Skeletal muscle tissue (tissue), 4 donors: ENCODE results near the gene MEOX1. TPM values are rescaled to one million over a fixed set of nuclear protein-coding genes. Genes with fewer than 3 reads are reported as not detected.

ENCODE experiments used
- H3K27ac ChIP-seq: one replicate; pipeline ENCODE4 v1.7.0; 2013; ENCODE audit warnings: mild to moderate bottlenecking, low read depth, low read length, inconsistent platforms
- H3K27me3 ChIP-seq, 3 donors: one replicate each; pipeline ENCODE4 v1.7.0; 2013; ENCODE audit warnings: low read length in 3 of 3; ENCODE audit not compliant: control insufficient read depth in 3 of 3, insufficient read depth in 3 of 3
- H3K36me3 ChIP-seq, 3 donors: one replicate each; pipeline ENCODE4 v1.7.0; 2013; ENCODE audit warnings: low read length in 3 of 3; ENCODE audit not compliant: control insufficient read depth in 3 of 3, insufficient read depth in 3 of 3
- H3K4me1 ChIP-seq, 3 donors: one replicate each; pipeline ENCODE4 v1.7.0; 2013; ENCODE audit warnings: low read length in 3 of 3, mild to moderate bottlenecking in 3 of 3; ENCODE audit not compliant: control insufficient read depth in 3 of 3, insufficient read depth in 3 of 3
- H3K4me3 ChIP-seq, 3 donors: one replicate each; pipeline ENCODE4 v1.7.0; 2013; ENCODE audit warnings: low read length in 3 of 3
- H3K9ac ChIP-seq, 3 donors: one replicate each; pipeline ENCODE4 v1.7.0; 2013; ENCODE audit warnings: low read length in 3 of 3, mild to moderate bottlenecking in 3 of 3, moderate library complexity in 2 of 3, low read depth in 1 of 3
- H3K9me3 ChIP-seq, 3 donors: one replicate each; pipeline ENCODE4 v1.7.0; 2013; ENCODE audit warnings: low read length in 3 of 3; ENCODE audit not compliant: control insufficient read depth in 3 of 3
- total RNA-seq: library from RNA; depleted of rRNA; stranded (reverse); fragments of >200 nt; gene quantifications from one replicate; pipeline ENCODE4 v1.2.3, GENCODE V29; 2014
- donor health status: Osteomylitis.

The MEOX1 gene
- total RNA-seq, 1 donor from 2014 or later: 12.5 TPM

GRCh38 chr17:43615330-43616028 lies 46.2 kb downstream of the MEOX1 start:
- Histone ChIP-seq H3K27ac (no peak overlapping the region), H3K36me3 (no peaks in the 10 kb centered on the region), H3K4me3 (no peak overlapping the region), H3K9ac (no peak overlapping the region), H3K9me3 (peaks cover 0 to 2% (median 0%) of the 10 kb centered on the region in 3 donors), H3K27me3 (peaks cover 0 to 5% (median 0%) of the 10 kb centered on the region in 3 donors), H3K4me1 (no peaks in the 10 kb centered on the region)

- peaks cover 0 to 5% (median 0%) of the 10 kb centered on the region in 3 donors for H3K27me3 ChIP-seq
Observed at GRCh38 chr17:43614561-43614960, 47.2 kb downstream of the MEOX1 start.

GRCh38 chr17:43613917-43614316 lies 47.8 kb downstream of the MEOX1 start:
- H3K27ac ChIP-seq: no peak overlapping the region
- no peak overlapping the region for H3K4me3 ChIP-seq
- H3K9ac ChIP-seq: no peak overlapping the region
- no peaks in the 10 kb centered on the region for H3K4me1 ChIP-seq
- peaks cover 0 to 5% (median 0%) of the 10 kb centered on the region in 3 donors for H3K27me3 ChIP-seq
- peaks cover 0 to 2% (median 0%) of the 10 kb centered on the region in 3 donors for H3K9me3 ChIP-seq
- no peaks in the 10 kb centered on the region for H3K36me3 ChIP-seq

More at GRCh38 chr17:43614561-43614960, 47.2 kb downstream of the MEOX1 start:
- Histone ChIP-seq H3K4me1 (no peaks in the 10 kb centered on the region), H3K4me3 (no peak overlapping the region), H3K9me3 (peaks cover 0 to 2% (median 0%) of the 10 kb centered on the region in 3 donors), H3K36me3 (no peaks in the 10 kb centered on the region), H3K9ac (no peak overlapping the region), H3K27ac (no peak overlapping the region)

GRCh38 chr17:43612515-43612914 lies 49.2 kb downstream of the MEOX1 start:
- peaks cover 0 to 5% (median 0%) of the 10 kb centered on the region in 3 donors for H3K27me3 ChIP-seq
- peaks cover 0 to 2% (median 0%) of the 10 kb centered on the region in 3 donors for H3K9me3 ChIP-seq
- H3K9ac ChIP-seq: no peak overlapping the region
- no peak overlapping the region for H3K4me3 ChIP-seq
- no peaks in the 10 kb centered on the region for H3K36me3 ChIP-seq
- no peaks in the 10 kb centered on the region for H3K4me1 ChIP-seq
- no peak overlapping the region for H3K27ac ChIP-seq

- Histone ChIP-seq H3K9me3 (peaks cover 0 to 2% (median 0%) of the 10 kb centered on the region in 3 donors), H3K36me3 (no peaks in the 10 kb centered on the region), H3K9ac (no peak overlapping the region), H3K27me3 (peaks cover 0 to 5% (median 0%) of the 10 kb centered on the region in 3 donors), H3K4me3 (no peak overlapping the region), H3K4me1 (no peaks in the 10 kb centered on the region), H3K27ac (no peak overlapping the region)
Observed at GRCh38 chr17:43611230-43611969, 50.3 kb downstream of the MEOX1 start.

- Histone ChIP-seq H3K9me3 (peaks cover 0 to 2% (median 0%) of the 10 kb centered on the region in 3 donors), H3K27ac (no peak overlapping the region), H3K27me3 (peaks cover 0 to 5% (median 0%) of the 10 kb centered on the region in 3 donors), H3K9ac (no peak overlapping the region), H3K4me1 (no peaks in the 10 kb centered on the region), H3K4me3 (no peak overlapping the region), H3K36me3 (no peaks in the 10 kb centered on the region)
Observed at GRCh38 chr17:43609613-43610385, 51.9 kb downstream of the MEOX1 start.

- Histone ChIP-seq H3K27ac (no peak overlapping the region), H3K9me3 (peaks cover 0 to 2% (median 0%) of the 10 kb centered on the region in 3 donors), H3K4me1 (no peaks in the 10 kb centered on the region), H3K27me3 (peaks cover 0 to 2% (median 0%) of the 10 kb centered on the region in 3 donors), H3K4me3 (no peak overlapping the region), H3K36me3 (no peaks in the 10 kb centered on the region), H3K9ac (no peak overlapping the region)
Observed at GRCh38 chr17:43608313-43608712, 53.4 kb downstream of the MEOX1 start.

GRCh38 chr17:43604549-43604948 lies 57.2 kb downstream of the MEOX1 start:
- H3K27me3 ChIP-seq: peaks cover 0 to 2% (median 0%) of the 10 kb centered on the region in 3 donors
- H3K27ac ChIP-seq: no peak overlapping the region
- no peak overlapping the region for H3K4me3 ChIP-seq
- H3K9ac ChIP-seq: no peak overlapping the region
- H3K4me1 ChIP-seq: peaks cover 6 to 11% (median 8%) of the 10 kb centered on the region in 3 donors
- H3K9me3 ChIP-seq: no peaks in the 10 kb centered on the region
- H3K36me3 ChIP-seq: no peaks in the 10 kb centered on the region

- peaks cover 6 to 11% (median 10%) of the 10 kb centered on the region in 3 donors for H3K4me1 ChIP-seq
- H3K4me3 ChIP-seq: no peak overlapping the region
Observed at GRCh38 chr17:43603321-43603720, 58.4 kb downstream of the MEOX1 start.

More at GRCh38 chr17:43603321-43603720, 58.4 kb downstream of the MEOX1 start:
- no peaks in the 10 kb centered on the region for H3K9me3 ChIP-seq
- H3K27me3 ChIP-seq: peaks cover 0 to 2% (median 0%) of the 10 kb centered on the region in 3 donors
- no peak overlapping the region for H3K9ac ChIP-seq
- H3K27ac ChIP-seq: no peak overlapping the region
- no peaks in the 10 kb centered on the region for H3K36me3 ChIP-seq
